ENCODE results near the gene MACROD2.
"Not testable (repeated sequence)": the region's sequence is repeated elsewhere in the genome, so short reads cannot be mapped to it uniquely, and the experiment has no call there.

MACROD2 gene

GRCh38 chr20:15535863-15536262, 1540.5 kb downstream of the MACROD2 start:
- FAIRE-seq = no peak
- DNase-seq (ENCODE audit: extremely low spot score, insufficient read length, low read depth) = no peak

- FAIRE-seq; DNase-seq (ENCODE audit: extremely low spot score, insufficient read length, low read depth): not testable (repeated sequence)
These were observed 1541.9 kb downstream of the MACROD2 start for GRCh38 chr20:15537200-15537599.

- FAIRE-seq (no peak), DNase-seq (ENCODE audit: extremely low spot score, insufficient read length, low read depth) (no peak)
These were observed 1547.3 kb downstream of the MACROD2 start for GRCh38 chr20:15542655-15543054.

- FAIRE-seq (no peak), DNase-seq (ENCODE audit: extremely low spot score, insufficient read length, low read depth) (no peak)
These were observed 1549.4 kb downstream of the MACROD2 start for GRCh38 chr20:15544742-15545141.

- DNase-seq (ENCODE audit: extremely low spot score, insufficient read length, low read depth) = no peak
- FAIRE-seq = no peak
These were observed 1551.3 kb downstream of the MACROD2 start for GRCh38 chr20:15546525-15547023.

- no peak for DNase-seq (ENCODE audit: extremely low spot score, insufficient read length, low read depth)
- FAIRE-seq = no peak
These were observed 1551.8 kb downstream of the MACROD2 start for GRCh38 chr20:15547119-15547518.

GRCh38 chr20:15550116-15550870, 1555.0 kb downstream of the MACROD2 start:
- no peak for DNase-seq (ENCODE audit: extremely low spot score, insufficient read length, low read depth)
- FAIRE-seq = no peak

- DNase-seq (ENCODE audit: extremely low spot score, insufficient read length, low read depth) (no peak), FAIRE-seq (no peak)
These were observed 1560.6 kb downstream of the MACROD2 start for GRCh38 chr20:15555913-15556312.

GRCh38 chr20:15556869-15557268, 1561.6 kb downstream of the MACROD2 start:
- DNase-seq (ENCODE audit: extremely low spot score, insufficient read length, low read depth) (no peak), FAIRE-seq (no peak)

- FAIRE-seq (no peak), DNase-seq (ENCODE audit: extremely low spot score, insufficient read length, low read depth) (no peak)
These were observed 1565.8 kb downstream of the MACROD2 start for GRCh38 chr20:15561070-15561569.

- FAIRE-seq = no peak
- DNase-seq (ENCODE audit: extremely low spot score, insufficient read length, low read depth) = no peak
These were observed 1566.5 kb downstream of the MACROD2 start for GRCh38 chr20:15561707-15562404.

GRCh38 chr20:15563836-15564235, 1568.5 kb downstream of the MACROD2 start:
- DNase-seq (ENCODE audit: extremely low spot score, insufficient read length, low read depth) (no peak), FAIRE-seq (no peak)

- FAIRE-seq (peak; percentile 67), DNase-seq (ENCODE audit: extremely low spot score, insufficient read length, low read depth) (no peak)
These were observed 1569.7 kb downstream of the MACROD2 start for GRCh38 chr20:15564981-15565380.

- DNase-seq (ENCODE audit: extremely low spot score, insufficient read length, low read depth) = no peak
- no peak for FAIRE-seq
These were observed 1570.5 kb downstream of the MACROD2 start for GRCh38 chr20:15565786-15566185.

- no peak for DNase-seq (ENCODE audit: extremely low spot score, insufficient read length, low read depth)
- no peak for FAIRE-seq
These were observed 1571.9 kb downstream of the MACROD2 start for GRCh38 chr20:15567219-15567618.

GRCh38 chr20:15570156-15570555, 1574.8 kb downstream of the MACROD2 start:
- DNase-seq (ENCODE audit: extremely low spot score, insufficient read length, low read depth) (no peak), FAIRE-seq (no peak)

GRCh38 chr20:15571056-15571455, 1575.7 kb downstream of the MACROD2 start:
- FAIRE-seq = no peak

GRCh38 chr20:15575255-15575654, 1579.9 kb downstream of the MACROD2 start:
- FAIRE-seq = no peak

More at GRCh38 chr20:15571056-15571455, 1575.7 kb downstream of the MACROD2 start:
- no peak for DNase-seq (ENCODE audit: extremely low spot score, insufficient read length, low read depth)

GRCh38 chr20:15576411-15576810, 1581.1 kb downstream of the MACROD2 start:
- FAIRE-seq (no peak), DNase-seq (ENCODE audit: extremely low spot score, insufficient read length, low read depth) (no peak)

More at GRCh38 chr20:15575255-15575654, 1579.9 kb downstream of the MACROD2 start:
- DNase-seq (ENCODE audit: extremely low spot score, insufficient read length, low read depth) = no peak

GRCh38 chr20:15578113-15578512, 1582.8 kb downstream of the MACROD2 start:
- DNase-seq (ENCODE audit: extremely low spot score, insufficient read length, low read depth) (no peak), FAIRE-seq (no peak)

- DNase-seq (ENCODE audit: extremely low spot score, insufficient read length, low read depth) = no peak
- FAIRE-seq = no peak
These were observed 1584.4 kb downstream of the MACROD2 start for GRCh38 chr20:15579688-15580087.

All from GM18507 (cell line).